HuH-7.5 (cell line): ENCODE measurements around the gene DQX1.
A peak's percentile ranks its signal among the peaks of the same experiment; 100 is the strongest.

Experiments
- DNase-seq: peaks from one replicate; pipeline ENCODE4 v3.0.0; 2011; ENCODE audit warnings: low spot score

Gene DQX1

DNA sequence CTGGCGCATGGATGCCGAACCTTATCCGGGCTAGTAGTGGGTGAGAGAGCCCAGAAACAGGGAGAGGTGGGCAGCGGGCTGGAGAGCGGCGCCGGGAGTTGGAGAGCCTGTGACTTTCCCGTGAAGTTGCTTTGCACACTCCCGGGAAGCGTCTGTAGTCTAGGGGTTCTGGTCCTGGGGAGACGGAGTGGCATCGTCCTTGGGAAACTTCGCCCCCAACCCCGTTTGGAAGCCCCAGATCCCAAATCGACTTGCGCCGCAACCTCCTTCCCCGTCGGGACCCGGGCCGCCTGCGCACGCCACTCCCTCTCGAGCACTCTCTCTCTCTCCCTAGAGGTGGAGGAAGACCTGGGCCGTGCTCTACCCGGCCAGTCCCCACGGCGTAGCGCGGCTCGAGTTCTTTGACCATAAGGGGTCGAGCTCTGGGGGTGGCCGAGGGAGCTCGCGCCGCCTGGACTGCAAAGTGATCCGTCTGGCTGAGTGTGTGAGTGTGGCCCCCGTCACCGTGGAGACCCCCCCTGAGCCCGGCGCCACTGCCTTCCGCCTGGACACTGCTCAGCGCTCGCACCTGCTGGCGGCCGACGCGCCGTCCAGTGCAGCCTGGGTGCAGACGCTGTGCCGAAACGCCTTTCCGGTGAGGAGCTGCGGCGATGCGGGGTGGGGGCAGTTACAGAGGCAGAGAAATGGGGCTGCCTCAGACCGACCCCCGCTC, 28.9 kb upstream of the DQX1 start:
- DNase-seq = peak; percentile 59

- DNase-seq = peak; percentile 69
These were observed 28.1 kb upstream of the DQX1 start, which contains the start of the genes DOK1 and LOXL3 for GRCh38 chr2:74553892-74554819. TSS of gene DOK1 (plus strand) at chr2:74554720. CDS start at chr2:74554755, 35 bp downstream. TSS of gene LOXL3 (minus strand) at chr2:74553942. CDS start at chr2:74552634, 1,308 bp downstream.

- DNase-seq = no peak
These were observed 27.1 kb upstream of the DQX1 start for GRCh38 chr2:74552914-74553811.

DNA sequence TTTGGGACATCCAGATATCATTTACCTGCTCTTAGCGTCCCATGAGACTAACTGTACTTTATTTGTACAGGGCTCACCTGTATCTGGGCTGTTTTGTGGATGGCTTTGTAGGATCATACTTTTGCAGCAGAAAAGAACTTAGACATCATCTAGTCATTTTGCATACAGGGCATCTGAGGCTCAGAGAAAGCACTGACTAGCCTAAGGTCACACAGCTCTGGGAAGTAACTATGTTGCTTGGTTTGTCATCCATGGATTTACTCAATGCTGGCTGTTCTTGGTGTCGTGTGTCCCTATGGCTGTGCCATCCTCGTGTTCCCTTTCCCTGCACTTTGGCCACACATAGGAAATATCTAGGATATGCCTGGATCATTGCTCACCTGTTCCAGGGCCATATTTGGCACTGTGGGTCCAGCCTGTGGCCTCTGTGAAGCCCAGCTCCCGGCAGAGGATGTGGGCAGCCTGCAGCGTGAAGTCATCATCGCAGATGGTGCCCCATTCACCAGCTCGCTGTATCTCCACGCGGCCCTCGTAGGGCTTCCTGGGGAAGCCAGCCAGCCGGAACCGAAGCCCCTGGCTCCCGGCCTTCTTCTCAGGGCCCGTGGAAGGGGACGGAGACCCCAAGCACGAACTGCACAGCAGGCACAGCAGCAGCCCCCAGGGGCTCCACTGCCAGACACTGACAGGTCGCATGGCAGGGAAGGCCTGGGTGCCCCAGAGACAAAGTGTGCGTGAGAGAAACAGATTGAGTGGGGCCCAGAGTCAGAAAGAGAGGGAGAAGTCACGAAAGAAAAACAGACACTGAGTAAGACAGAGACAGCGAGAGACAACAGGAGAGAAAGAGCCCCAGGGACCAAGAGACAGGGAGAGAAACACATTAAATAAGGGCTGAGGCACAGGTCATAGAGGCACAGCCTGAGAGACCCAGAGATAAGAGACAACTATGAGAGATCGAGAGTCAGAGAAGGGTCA, 26.2 kb upstream of the DQX1 start:
- no peak for DNase-seq

DNA sequence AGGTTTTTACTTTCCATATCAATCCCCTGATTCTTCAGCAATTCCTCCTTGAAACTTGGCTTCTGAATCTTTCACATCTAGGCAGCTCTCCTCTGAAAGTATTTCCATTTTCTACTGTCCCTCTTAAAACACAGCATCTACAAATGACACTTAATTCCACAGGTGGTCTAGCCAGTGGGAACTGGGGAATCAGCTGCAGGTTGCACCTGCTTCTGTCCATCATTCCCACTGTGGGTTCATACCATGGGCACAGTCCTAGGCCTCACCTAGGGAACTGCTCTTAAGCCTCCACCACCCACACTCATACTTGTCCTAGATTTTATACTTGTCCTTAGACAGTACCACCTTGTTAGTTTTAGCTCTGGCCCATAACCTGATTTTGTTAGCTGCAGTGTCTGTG, 25.5 kb upstream of the DQX1 start:
- no peak for DNase-seq

GRCh38 chr2:74550231-74550630, 24.2 kb upstream of the DQX1 start:
- no peak for DNase-seq

- DNase-seq = peak; percentile 76
These were observed 23.1 kb upstream of the DQX1 start for GRCh38 chr2:74548900-74549826.

- DNase-seq = no peak
These were observed 22.4 kb upstream of the DQX1 start for GRCh38 chr2:74548285-74548899.

- DNase-seq = no peak
These were observed 20.0 kb upstream of the DQX1 start for GRCh38 chr2:74546004-74546403.

- DNase-seq = no peak
These were observed 18.6 kb upstream of the DQX1 start for GRCh38 chr2:74544634-74545033.

DNA sequence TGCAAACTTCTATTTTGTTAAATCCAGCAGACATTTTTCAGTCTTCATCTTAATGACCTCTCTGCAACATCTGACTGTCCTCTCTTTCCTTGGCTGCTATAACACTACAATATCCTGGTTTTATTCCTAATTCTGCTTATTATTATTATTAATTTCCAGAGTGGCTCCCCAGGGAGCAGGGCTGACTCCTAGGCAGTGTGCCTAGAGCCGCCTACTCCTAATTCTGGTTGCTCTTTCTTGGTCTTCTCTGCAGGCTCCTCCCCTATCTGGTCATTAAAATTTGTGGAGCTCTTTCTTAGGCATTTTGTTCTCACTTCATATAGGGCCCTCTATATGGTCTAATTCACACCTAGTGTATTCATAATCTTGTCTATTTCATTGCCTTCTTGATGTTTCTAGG, 16.9 kb upstream of the DQX1 start:
- DNase-seq = no peak

- DNase-seq = no peak
These were observed 14.3 kb upstream of the DQX1 start for GRCh38 chr2:74540291-74540690.

- DNase-seq = no peak
These were observed 12.9 kb upstream of the DQX1 start for GRCh38 chr2:74538881-74539339.

DNA sequence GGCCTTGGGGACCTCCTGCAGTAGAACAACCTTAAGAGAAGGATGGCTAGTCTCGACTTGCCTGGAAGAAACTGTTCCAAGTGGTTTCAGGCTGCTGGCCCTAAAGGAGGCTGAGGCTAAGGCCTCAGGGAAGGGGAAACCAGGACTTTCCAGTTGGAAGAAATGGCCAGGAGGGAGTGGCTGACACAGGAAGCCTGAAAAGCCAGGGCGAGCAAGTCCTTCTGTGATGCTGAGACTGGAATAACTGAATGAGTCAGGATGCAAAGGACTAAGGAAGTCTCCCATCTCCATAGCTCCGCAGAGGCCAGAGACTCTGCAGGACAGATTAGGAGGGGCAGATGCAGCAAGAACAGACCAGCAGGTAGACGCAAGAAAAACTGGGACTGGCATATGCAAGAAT, 11.1 kb upstream of the DQX1 start:
- no peak for DNase-seq

DNA sequence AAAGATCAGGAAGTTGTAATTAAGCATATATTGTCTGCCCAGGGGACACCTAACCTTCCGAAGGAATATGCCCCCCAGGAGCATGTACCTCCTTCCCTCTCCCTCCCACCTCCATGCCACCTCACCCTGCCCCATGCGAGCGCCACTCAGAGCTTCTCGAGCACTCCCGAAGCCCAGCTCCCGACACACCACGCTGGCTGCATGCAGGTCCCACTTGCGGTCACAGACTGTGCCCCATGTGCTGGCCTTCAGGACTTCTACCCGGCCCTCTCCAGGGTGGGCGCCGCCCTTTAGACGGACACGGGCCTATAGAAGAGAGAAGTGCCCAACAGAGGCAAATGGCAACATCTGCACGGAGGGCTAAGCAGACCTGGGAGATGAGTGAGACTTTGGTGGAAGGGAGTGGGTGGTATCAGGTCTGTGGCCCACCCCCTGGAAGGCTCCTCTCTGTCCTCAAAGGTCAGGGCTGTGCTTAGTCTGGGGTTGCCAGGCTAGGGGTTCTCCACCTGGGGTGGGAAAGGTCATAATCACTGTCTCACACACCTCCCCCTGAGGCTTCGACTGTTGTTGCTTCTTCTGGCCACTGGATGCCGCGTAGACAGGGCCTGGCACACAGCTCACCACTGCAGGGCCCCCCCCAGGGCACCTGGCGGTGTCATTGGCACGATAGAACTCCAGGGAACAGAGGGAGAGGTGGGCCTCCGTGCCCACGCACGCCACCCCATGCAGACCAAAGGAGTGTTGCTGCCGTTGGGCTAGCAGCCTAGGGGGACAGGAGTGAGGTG, 10.3 kb upstream of the DQX1 start:
- DNase-seq = no peak

DNA sequence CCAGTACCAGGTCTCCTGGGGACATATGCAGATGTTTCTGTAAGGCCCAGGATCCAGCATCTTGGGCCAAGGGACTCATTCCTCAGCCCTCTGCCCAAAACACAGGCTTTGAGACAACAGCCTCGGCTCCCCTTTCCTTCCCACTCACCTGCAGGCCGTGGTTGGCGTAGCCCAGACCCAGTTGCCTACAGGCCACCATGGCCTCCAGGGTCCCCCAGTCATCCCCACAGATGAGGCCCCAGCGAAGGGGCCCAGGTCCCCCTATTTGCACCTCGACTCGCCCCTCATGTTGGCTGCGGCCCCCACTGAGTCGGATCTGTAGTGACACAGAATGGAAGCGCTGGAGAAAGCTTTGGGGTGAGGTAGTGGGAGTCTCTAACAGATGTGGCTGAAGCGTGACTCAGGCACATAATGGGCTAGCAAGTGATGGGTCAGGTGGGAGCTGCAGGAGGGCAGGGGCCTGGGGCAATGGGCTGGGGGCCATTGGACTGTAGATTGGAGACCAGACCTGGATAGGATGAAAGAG, 9.5 kb upstream of the DQX1 start:
- no peak for DNase-seq

- no peak for DNase-seq
These were observed 8.4 kb upstream of the DQX1 start for GRCh38 chr2:74534411-74534810.

- no peak for DNase-seq
These were observed 7.4 kb upstream of the DQX1 start for GRCh38 chr2:74533464-74533863.
